Activated CD4-positive, alpha-beta T cell treated with anti-CD3 and anti-CD28 coated beads for 4 hours (primary cell): ENCODE measurements around the gene DVL2.

Experiments used
- DNase-seq, 2 donors: peaks; one replicate each; pipeline ENCODE4 v3.0.0-alpha.2; 2020

DVL2 gene

DNA sequence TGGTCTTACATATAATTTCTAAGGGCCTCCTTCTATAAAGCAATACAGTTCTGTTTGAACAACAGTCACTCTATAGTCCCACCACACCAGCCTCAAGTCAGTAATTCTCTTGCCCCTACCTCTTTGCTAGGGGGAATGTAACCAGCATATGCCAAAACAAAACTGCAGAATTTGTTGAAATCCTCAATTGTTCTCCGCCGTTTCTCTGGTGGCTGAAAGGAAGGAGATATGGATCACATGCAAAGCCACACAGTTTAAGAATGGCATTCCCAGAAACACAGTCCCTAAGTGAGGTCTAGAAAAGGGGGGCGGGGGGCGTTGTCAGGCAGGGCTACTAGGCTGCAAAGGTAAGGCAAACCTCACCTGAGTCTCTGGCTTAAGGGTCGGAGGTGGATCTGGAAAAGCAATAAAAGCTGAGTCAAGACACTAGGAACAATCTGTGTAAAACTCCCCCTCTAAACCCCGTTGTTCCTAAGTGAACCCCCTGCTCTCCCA, 3.0 kb upstream of the DVL2 start:
- no peak for DNase-seq

- no peak for DNase-seq
Observed at GRCh38 chr17:7236808-7237207, 2.5 kb upstream of the DVL2 start.

DNA sequence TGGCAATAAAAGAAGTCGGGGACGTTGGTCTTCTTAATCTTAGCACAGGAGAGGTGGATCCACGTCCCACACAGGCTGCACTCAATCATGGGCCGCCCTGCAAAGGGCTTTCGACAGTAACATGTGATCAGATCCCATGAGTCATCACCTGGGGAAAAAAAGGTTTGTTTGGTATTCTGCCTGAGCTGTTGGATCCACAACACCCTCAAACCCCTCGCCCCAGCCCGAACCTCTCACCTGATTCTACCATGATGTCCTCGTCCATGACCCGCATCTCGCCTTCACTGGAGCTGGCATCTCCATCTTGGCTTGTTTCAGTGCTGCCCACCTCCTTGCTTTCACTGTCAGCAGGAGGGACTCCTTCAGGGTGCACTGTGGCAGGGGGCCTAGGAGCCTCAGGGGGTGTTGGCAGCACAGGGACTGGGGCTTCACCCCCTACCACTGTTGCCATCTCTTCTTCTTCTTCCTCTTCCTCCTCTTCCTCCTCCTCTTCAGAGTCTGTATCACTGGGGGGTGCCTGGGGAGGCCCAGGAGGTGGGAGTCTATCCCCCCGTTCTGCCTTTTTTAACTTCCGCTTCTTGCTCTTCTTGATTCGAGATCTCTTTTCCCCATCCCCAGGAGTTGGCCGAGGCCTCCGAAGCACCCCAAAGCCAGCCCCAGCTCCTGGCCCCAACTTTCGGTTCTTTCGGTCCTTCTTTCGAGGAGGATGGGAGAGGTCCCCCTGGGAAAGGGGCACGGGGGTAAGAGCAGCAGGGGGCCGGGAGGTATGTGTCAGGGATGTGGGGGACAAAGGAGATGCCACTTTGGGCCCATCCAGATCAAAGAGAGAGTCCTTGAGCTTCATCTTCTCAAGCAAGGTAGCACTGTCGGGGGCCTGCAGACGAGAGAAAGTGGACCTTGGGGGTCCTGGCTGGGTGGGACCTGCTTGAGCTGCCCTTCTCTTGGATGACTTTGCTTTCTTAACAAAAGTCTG, 1.7 kb upstream of the DVL2 start:
- peak in 1 of 2 donors; percentile 22 for DNase-seq

- no peak for DNase-seq
Observed at GRCh38 chr17:7233701-7234082, 625 bp downstream of the DVL2 start.

- DNase-seq: no peak
Observed at GRCh38 chr17:7232114-7232513, 2.2 kb downstream of the DVL2 start.

GRCh38 chr17:7229504-7229903, 4.8 kb downstream of the DVL2 start:
- DNase-seq: no peak

GRCh38 chr17:7228920-7229319, 5.4 kb downstream of the DVL2 start:
- no peak for DNase-seq

DNA sequence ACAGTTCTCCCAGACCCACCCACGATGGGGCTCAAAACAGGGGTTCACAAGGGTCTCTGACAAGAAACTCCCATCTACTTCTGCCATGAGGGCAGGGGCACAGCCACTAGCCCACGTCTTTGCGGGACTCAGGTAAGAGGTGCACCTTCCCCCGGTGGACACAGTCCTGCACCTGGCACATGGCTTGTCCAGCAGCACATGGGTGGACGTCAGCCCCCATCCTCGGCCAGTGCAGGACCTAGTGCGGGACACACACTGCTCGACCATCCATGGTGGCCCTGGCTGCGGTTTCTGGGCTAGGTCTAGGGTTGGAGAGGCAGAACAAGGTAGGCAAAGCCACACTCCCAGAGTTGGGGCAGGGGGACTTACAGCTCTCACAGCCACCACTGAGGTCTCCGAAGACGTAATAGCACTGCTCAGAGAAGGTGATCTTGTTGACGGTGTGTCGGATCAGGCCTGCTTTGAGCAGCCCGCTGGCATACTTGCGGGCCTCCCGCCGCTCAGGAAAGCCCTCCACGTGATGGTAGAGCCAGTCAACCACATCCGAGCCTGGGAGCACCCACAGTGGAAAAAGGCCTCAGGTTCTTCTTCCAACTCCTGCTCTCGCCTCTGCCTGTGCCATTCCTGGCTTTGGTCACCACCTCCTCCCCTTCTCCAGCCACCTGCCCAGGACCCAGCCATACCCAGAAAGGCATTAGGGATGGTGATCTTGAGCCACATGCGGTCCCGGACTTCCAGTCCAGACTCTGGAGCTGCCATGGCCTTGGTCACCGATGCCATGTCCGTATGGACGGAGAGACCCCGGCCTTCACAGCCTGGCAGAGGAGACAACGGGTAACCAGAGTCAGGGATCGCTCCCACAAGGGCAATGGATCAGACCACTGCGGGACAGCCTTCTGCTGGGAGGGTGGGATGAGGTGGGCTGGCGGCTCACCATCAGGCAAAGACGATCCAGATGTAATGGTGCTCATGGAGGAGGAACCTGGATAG, 7.3 kb downstream of the DVL2 start:
- no peak for DNase-seq

- no peak for DNase-seq
Observed at GRCh38 chr17:7225711-7226331, 8.5 kb downstream of the DVL2 start.

GRCh38 chr17:7224661-7225111, 9.6 kb downstream of the DVL2 start:
- no peak for DNase-seq

GRCh38 chr17:7224110-7224509, 10.2 kb downstream of the DVL2 start:
- DNase-seq: no peak

DNA sequence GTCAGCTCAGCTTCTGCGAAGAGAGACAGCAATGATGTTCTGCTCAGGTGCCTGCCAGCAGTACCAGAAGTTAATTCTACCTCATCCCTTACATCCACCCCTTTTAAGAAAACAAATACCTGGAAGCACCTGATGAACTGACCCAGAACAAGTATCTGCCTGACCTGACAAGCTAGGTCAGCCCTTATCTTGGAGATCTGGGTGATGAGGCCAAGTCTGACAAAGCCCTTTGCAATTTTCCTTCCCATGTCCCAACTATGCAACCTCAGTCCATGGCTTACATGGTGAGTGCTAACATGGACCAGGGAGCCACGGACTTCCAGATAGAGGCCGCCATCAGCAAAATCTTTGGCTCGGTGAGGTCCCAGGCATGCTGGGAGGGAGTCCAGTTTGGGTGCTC, 10.9 kb downstream of the DVL2 start:
- DNase-seq: no peak

DNA sequence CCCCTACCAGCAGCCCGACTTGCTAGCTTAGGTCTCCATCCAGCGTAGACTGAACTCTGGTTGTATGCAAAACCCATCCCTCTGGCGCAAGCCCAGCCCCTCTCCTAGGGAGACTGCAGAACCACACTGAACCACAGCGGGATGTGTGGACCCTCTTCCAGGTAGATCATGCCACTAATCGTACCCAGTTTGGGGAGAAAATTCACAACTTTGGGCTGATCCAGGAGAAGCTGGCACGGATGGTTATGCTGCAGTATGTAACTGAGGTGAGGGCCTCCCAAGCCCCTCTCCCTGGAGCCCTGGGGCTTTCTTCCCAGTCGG, 11.4 kb downstream of the DVL2 start:
- DNase-seq: no peak

- DNase-seq: no peak
Observed at GRCh38 chr17:7222093-7222971, 12.0 kb downstream of the DVL2 start.

- no peak for DNase-seq
Observed at GRCh38 chr17:7221278-7222092, 12.8 kb downstream of the DVL2 start.

DNA sequence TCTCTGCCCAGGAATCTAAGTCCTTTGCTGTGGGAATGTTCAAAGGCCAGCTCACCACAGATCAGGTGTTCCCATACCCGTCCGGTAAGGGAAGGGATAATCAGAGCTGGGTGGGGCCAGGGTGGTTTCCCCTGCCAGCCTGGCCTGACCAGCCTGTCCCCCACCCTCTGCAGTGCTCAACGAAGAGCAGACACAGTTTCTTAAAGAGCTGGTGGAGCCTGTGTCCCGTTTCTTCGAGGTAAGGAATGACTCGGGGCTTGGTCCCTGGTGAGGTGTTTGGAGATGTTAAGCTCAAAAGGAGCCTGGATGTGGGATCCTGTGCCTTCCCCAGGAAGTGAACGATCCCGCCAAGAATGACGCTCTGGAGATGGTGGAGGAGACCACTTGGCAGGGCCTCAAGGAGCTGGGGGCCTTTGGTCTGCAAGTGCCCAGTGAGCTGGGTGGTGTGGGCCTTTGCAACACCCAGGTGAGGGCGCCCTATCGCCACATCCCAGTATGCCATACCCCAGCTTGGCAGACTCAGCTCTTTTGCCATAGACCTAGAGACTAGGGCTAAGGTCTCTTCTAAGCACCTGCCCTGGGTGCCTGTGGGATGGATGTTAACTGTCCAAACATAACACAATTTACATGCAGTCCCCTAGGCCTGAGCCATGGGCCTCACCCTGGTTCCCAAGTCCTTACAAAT, 13.6 kb downstream of the DVL2 start:
- peak; percentile 60 to 67 for DNase-seq

GRCh38 chr17:7219812-7220592, 14.3 kb downstream of the DVL2 start, which contains the start of the genes ACADVL and DLG4:
ACADVL (plus strand) TSS chr17:7219938; CDS start chr17:7219985, 47 bp downstream.
DLG4 (minus strand) TSS chr17:7219836.
- peak; percentile 72 to 78 for DNase-seq

- no peak for DNase-seq
Observed at GRCh38 chr17:7219229-7219811, 15.0 kb downstream of the DVL2 start.

- no peak for DNase-seq
Observed at GRCh38 chr17:7218758-7219157, 15.6 kb downstream of the DVL2 start.
